ENCODE results near the gene NUP214. TPM values are rescaled to one million over a fixed set of nuclear protein-coding genes. Genes with fewer than 3 reads are reported as not detected.

NUP214 gene
- total RNA-seq, 1 experiment from 2014 or later: 35.5 TPM

GRCh38 chr9:131138676-131139075 lies 13.3 kb downstream of the NUP214 start:
- Histone ChIP-seq H3K4me1 (ENCODE audit: control insufficient read depth in 1 of 2, insufficient read depth in 2 of 2, low read length in 2 of 2) (no peaks in the 10 kb centered on the region), H3K27ac (ENCODE audit: low read depth, low read length) (no peak overlapping the region), H3K4me3 (replicated peaks in 1 of 2; ENCODE audit: low read depth in 1 of 2, low read length in 2 of 2) (no peak overlapping the region), H3K79me2 (ENCODE audit: insufficient read depth, low read length) (no peaks in the 10 kb centered on the region; the same call in 1 of the 2 replicates), H3K9me2 (ENCODE audit: insufficient read depth) (no peaks in the 10 kb centered on the region), H3K9me3 (ENCODE audit: control insufficient read depth in 1 of 2, insufficient read depth in 1 of 2, low read depth in 1 of 2, low read length in 2 of 2) (no peaks in the 10 kb centered on the region), H3K36me3 (ENCODE audit: control insufficient read depth in 1 of 2, insufficient read depth in 2 of 2, low read length in 2 of 2) (peaks cover 64 to 77% of the 10 kb centered on the region in 2 experiments), H3K27me3 (ENCODE audit: insufficient read depth, low read length) (no peaks in the 10 kb centered on the region), H3K9ac (ENCODE audit: low read length) (no peak overlapping the region), H2AFZ (ENCODE audit: low read depth, low read length, poor library complexity, severe bottlenecking) (no peak overlapping the region), H4K20me1 (ENCODE audit: insufficient read depth) (no peaks in the 10 kb centered on the region), H3K4me2 (ENCODE audit: low read length) (no peak overlapping the region)
- no peak for TF ChIP-seq REST (IDR thresholded peaks at IDR 0.05; ENCODE audit: low read depth)
- TF ChIP-seq EZH2 (IDR thresholded peaks at IDR 0.05): no peak
- TF ChIP-seq EGR1 (IDR thresholded peaks at IDR 0.05; ENCODE audit: low read depth): no peak
- no peak for TF ChIP-seq CEBPB (IDR thresholded peaks at IDR 0.05; ENCODE audit: low read depth)
- TF ChIP-seq SRF (IDR thresholded peaks at IDR 0.05; ENCODE audit: low read depth): no peak
- no peak for TF ChIP-seq TCF7L2 (IDR thresholded peaks at IDR 0.05; ENCODE audit: borderline replicate concordance, extremely low read depth, insufficient read depth, insufficient read length)
- TF ChIP-seq EZH2phosphoT487 (IDR thresholded peaks at IDR 0.05; ENCODE audit: borderline replicate concordance): no peak
- TF ChIP-seq JUND (IDR thresholded peaks at IDR 0.05): no peak
- TF ChIP-seq SIN3A (IDR thresholded peaks at IDR 0.05; ENCODE audit: low read depth): no peak
- TF ChIP-seq MAX (IDR thresholded peaks at IDR 0.05): no peak
- no peak for TF ChIP-seq CBX3 (IDR thresholded peaks at IDR 0.05; ENCODE audit: low read depth)
- TF ChIP-seq, protein P1, sequence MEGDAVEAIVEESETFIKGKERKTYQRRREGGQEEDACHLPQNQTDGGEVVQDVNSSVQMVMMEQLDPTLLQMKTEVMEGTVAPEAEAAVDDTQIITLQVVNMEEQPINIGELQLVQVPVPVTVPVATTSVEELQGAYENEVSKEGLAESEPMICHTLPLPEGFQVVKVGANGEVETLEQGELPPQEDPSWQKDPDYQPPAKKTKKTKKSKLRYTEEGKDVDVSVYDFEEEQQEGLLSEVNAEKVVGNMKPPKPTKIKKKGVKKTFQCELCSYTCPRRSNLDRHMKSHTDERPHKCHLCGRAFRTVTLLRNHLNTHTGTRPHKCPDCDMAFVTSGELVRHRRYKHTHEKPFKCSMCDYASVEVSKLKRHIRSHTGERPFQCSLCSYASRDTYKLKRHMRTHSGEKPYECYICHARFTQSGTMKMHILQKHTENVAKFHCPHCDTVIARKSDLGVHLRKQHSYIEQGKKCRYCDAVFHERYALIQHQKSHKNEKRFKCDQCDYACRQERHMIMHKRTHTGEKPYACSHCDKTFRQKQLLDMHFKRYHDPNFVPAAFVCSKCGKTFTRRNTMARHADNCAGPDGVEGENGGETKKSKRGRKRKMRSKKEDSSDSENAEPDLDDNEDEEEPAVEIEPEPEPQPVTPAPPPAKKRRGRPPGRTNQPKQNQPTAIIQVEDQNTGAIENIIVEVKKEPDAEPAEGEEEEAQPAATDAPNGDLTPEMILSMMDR (IDR thresholded peaks at IDR 0.05 in 2 of 3, conservative IDR thresholded peaks at IDR 0.05 in 1 of 3; ENCODE audit: borderline replicate concordance in 1 of 3, insufficient read depth in 1 of 3, low read depth in 2 of 3, low read length in 2 of 3): no peak
- no peak for TF ChIP-seq SP1 (IDR thresholded peaks at IDR 0.05; ENCODE audit: low read depth)
- no peak for TF ChIP-seq RAD21 (IDR thresholded peaks at IDR 0.05; ENCODE audit: low read depth)
- TF ChIP-seq ATF3 (IDR thresholded peaks at IDR 0.05): no peak
- no peak for TF ChIP-seq ZNF274 (IDR thresholded peaks at IDR 0.05; ENCODE audit: low read depth, low read length)
- no peak for TF ChIP-seq POLR2A (IDR thresholded peaks at IDR 0.05; ENCODE audit: borderline replicate concordance, extremely low read depth, insufficient read depth, insufficient read length)
- no peak for TF ChIP-seq YY1 (IDR thresholded peaks at IDR 0.05; ENCODE audit: extremely low read depth, insufficient replicate concordance, low read depth, low read length)
- no peak for TF ChIP-seq POLR2AphosphoS5 (IDR thresholded peaks at IDR 0.05; ENCODE audit: low read depth, low read length)
- TF ChIP-seq, protein P2, sequence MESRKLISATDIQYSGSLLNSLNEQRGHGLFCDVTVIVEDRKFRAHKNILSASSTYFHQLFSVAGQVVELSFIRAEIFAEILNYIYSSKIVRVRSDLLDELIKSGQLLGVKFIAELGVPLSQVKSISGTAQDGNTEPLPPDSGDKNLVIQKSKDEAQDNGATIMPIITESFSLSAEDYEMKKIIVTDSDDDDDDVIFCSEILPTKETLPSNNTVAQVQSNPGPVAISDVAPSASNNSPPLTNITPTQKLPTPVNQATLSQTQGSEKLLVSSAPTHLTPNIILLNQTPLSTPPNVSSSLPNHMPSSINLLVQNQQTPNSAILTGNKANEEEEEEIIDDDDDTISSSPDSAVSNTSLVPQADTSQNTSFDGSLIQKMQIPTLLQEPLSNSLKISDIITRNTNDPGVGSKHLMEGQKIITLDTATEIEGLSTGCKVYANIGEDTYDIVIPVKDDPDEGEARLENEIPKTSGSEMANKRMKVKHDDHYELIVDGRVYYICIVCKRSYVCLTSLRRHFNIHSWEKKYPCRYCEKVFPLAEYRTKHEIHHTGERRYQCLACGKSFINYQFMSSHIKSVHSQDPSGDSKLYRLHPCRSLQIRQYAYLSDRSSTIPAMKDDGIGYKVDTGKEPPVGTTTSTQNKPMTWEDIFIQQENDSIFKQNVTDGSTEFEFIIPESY (IDR thresholded peaks at IDR 0.05; ENCODE audit: extremely low read depth, insufficient replicate concordance, low read length): no peak
- ChIA-PET RAD21 (ENCODE audit: low non-redundant PET in 1 of 2, low total read pairs in 2 of 2, uncharacterized antibody in 2 of 2, unreplicated experiment in 2 of 2) (no interaction called here), POLR2A (no interaction called here), CTCF (no interaction called here)
- BruUV-seq (replicated peaks): no TSS peak
- intact Hi-C loops (cut with micrococcal nuclease): no loop called here
- DNase-seq (ENCODE audit: low read depth, low spot score) (no peak), ATAC-seq (no peak)
